Nucleus accumbens (tissue), 56 donors: ENCODE results near the gene LOC128125822.
"Not testable (repeated sequence)": the region's sequence is repeated elsewhere in the genome, so short reads cannot be mapped to it uniquely, and the experiment has no call there.

Experiments
- DNase-seq, 56 donors: peaks; one replicate each; lab custom pipeline; 2025; lab: John Stamatoyannopoulos, UW

Gene LOC128125822

DNA sequence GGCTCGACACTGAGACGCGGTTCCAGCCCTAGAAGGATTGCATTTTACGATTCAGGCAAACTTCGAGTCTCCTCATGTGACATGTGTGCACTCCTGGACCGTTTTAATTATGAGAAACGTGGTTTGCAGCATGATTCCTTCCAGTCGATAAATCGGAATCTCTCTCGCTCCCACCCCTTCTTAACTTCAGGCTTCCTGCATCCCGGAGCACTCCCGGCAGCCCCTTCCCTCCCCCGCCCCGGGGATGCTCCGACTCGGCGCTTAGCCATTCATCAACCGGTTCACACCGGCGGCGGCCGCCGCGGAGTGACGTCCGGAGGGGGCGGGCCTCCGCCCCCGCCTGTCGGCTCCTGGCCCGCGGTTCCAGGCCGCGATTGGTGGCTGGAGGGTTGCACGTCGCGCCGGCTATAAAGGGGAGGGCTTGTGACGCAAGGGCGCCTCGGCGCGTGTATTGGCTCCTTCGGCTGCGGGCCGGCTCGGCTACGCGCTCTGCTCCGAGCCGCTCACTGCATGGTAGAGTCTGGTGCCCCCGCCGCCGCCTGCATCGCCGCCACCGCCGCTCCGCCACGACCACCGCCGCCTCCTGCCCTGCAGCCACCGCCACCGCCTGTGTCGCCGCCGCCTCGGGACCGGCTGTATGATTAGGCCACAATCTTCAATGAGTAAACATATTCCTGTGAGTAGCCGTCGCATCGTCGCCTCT, at the start of gene LOC128125822, which contains the start of gene PTP4A1:
LOC128125822 (plus strand) TSS at position 437 of the 703 bp plus-strand sequence.
PTP4A1 (plus strand) TSS at position 437 of the 703 bp plus-strand sequence. CDS start 4,401 bp downstream, outside the sequence.
- peak; percentile 73 to 99 (median 97) for DNase-seq

DNA sequence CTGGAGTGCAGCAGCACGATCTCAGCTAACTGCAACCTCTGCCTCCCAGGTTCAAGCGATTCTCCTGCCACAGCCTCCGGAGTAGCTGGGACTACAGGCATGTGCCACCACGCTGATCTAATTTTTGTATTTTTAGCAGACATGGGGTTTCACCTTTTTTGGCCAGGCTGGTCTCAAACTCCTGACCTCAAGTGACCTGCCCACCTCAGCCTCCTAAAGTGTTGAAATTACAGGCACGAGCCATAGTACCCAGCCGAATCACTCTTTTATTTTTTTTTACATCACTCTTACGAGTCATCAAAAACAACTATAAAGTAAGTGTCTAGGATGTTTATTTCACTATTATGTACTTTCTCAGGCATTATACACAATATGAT, 49.4 kb upstream of the LOC128125822 start:
- DNase-seq, result not testable (repeated sequence)

DNA sequence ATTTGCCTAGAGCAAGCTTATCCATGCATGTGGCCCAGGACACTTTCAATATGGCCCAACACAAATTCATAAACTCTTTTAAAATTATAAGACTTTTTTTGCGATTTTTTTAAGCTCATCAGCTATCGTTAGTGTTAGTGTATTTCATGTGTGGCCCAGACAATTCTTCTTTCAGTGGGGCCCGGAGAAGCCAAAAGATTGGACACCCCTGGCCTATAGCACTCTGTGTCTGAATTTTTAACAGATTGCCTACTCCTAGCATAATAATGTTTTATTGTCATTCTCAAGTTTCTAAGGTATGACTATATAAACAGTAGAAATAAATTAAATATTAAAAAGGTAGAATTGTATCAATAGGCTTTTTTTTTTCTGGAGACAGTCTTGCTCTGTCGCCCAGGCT, 48.6 kb upstream of the LOC128125822 start:
- DNase-seq, result no peak

DNA sequence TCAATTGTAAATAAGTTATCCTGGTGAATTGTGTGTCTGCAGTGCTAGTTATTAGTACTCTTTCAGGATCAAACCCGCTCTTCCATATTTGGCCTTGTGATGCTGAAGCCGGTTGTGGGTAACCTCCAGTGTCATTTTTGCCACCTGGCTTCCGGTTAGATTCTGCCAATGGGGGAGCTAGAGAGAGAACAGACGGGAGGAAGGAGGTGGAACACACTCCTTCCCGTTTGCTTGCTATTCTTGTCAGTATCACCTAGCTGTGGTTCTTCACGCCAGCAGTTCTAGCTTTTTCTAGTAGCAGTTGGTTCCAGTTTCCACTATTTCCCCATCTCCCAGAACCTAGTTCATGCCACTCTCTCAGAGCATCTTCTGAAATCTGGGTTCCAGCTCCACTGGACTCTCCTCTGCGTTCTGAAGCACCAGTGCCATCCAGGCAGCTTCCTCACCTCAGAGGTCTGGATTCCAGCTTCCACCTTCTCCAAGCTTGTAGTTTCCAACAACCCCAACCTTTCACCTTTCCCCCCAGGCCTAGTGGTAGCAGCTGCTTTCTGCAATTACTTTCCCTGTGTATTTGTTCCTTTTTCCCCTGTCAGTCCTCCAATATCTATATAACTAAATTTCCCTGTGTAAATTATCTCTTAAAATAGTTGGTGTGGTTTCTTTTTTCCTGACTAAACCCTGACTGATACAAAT, 46.9 kb upstream of the LOC128125822 start:
- DNase-seq, result no peak

DNA sequence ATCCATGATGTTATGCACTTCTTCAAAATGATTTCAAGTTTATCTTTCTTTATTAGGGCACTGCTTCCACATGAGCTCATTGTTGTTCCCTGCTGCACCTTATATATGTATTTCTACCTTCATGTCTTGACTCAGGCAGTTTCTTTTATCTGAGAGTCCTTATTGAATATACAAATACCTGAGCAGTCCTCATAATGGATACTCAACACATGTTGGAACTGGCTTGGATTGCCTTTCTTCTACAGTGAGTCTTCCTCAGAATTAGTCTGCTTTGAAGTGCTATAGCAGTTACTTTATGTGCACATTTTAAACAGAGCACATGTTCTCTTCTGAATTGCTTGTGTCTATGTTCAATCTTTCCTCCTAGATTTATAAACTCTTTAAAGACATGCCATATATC, 45.3 kb upstream of the LOC128125822 start:
- DNase-seq, result no peak

DNA sequence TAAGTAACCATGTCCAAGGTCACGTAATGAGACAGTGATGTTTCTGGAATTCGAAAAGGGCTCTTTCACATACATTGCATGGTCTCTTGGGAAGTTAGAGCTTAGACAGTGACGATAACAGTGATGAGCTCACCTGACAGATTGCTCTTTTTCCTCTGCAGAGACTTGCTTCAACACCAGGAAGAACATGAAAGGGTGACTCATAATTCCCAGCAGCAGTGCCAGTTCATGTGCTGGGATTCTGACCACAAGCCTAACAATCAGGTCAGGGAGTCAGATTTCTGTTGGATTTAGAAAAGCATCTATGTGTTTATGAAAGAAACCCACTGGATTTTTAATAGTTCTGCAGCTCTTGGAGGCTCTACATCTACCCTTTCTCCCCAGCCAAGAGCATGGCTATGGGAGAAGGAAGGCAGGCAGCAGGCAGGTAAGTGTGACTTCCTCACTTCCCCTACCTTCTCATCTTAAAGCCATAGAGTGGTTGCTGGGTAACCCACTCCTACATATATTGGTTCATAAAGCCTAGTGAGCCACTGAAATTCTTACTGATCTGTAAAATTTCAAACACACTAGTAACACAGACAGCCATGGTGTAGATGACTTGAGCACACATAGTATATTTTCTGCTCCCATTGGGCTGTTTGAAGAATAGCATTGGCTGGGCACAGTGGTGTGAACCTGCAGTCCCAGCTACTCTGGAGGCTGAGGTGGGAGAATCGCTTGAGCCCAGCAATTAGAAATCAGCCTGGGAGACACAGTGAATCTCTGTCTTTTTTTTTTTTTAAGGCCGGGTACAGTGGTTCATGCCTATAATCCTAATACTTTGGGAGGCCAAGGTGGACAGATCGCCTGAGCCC, 44.4 kb upstream of the LOC128125822 start:
- DNase-seq, result no peak

DNA sequence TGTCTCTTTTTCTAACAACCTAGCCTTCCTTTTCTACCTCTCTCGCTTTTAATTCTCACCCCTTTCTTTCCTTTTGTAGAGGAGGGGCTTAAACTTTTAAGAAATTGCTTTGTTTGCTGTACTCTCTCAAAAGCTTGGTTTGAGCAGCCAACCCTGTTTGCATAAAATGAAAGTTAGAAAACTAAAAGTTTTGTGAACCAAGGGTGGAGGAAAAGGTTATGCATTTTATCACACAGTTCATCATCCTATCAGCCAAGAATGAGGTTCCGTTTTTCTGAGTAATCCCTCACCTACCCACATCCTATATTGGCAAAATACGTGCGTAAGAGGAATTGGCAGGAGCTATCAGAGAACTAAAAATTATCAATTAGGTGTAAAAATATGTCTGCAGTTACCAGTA, 42.8 kb upstream of the LOC128125822 start:
- no peak for DNase-seq

DNA sequence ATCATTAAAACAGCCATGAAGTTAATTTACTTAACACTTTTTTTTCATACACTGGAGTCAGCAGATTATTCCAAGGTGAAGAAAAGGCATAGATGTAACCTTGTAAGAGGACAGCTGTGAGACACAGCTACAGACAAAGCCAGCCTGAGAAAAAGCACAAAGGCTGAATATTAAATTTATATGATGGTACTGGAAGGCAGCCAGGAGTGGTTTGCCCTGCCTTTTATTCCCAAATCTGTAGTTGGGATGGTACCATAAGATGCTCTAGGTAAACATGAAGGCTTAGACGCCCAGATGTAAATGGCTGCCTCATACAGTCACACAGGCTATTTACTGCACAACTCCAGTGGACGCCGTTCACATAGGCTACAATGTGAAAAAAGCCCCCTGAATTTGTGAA, 42.1 kb upstream of the LOC128125822 start:
- DNase-seq, result no peak

DNA sequence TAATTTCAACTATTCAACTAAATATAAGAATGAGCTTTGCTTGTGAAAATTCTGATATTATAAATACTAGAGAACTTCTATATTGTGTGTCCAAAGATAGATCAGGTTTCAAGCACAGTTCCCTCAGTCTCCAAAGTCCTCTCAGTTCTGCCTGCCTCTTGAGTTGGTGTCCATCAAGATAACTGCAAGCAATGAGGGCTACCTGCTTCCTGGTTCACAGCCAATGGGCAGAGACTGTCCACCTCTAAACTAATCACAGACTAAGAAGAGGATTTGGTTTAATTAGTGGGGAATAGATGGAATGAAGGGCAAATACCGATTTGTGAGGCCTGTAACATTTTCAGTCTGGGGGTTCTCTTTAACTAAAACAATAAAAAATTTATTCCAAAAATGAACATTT, 41.3 kb upstream of the LOC128125822 start:
- no peak for DNase-seq

DNA sequence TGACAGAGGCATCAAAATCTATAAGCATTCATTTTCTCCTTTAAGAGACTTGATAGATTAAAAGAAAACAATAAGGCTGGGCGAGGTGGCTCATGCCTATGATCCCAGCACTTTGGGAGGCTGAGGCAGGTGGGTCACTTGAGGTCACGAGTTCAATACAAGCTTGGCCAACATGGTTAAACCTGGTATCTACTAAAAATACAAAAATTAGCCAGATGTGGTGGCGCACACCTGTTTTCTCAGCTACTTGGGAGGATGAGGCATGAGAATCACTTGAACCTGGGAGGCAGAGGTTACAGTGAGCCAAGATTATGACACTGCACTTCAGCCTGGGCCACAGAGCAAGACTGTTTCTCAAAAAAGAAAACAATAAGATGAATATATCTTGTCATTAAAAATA, 39.3 kb upstream of the LOC128125822 start:
- no peak for DNase-seq

DNA sequence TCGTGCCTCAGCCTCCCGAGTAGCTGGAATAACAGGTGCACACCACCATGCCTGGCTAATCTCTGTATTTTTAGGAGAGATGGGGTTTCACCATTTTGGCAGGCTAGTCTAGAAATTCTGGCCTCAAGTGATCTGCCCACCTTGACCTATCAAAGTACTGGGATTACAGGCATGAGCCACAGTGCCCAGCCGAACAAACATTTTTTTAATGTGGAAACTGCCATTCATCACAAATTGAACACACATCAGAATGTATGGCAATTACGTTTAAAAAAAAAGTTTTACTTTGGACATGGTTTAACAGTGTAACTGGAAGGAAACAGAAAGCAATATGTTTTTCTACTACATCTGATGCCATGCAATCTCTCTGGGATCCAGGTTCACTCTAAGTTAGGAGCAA, 38.3 kb upstream of the LOC128125822 start:
- no peak for DNase-seq

DNA sequence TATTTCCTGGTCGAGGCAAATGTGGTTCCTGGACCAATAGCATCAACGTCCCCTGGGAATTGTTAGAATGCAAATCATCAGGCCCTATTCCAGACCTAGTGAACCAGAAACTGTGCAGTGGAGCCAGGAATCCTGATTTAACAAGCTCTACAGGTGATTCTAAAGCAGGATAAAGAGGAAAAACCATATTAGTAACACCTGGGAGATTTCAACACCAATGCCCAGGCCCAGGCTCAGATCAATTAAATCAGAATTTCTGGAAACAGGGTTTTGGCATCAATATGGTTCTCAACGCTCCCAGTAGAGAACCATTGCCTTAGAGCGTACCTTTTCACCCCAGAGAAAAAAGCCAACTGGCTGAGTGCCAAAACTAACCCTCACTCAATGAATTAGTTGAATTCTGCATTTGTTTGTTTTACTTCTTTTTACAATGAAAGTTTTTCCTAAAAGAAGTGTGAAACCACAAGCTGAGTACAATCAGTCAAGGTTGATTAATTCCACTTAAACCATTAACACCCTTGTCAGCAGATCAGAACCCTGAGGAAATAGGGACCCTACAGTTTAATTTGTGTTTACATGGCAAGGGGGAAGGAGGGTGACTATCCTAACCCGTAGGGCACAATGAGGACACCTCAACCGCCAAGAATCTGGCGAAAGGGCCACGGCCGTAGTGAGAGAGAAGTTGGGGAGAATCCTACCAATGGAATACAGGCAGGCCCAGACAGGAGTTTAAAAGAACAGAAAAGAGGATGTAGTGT, 34.9 kb upstream of the LOC128125822 start:
- no peak for DNase-seq

DNA sequence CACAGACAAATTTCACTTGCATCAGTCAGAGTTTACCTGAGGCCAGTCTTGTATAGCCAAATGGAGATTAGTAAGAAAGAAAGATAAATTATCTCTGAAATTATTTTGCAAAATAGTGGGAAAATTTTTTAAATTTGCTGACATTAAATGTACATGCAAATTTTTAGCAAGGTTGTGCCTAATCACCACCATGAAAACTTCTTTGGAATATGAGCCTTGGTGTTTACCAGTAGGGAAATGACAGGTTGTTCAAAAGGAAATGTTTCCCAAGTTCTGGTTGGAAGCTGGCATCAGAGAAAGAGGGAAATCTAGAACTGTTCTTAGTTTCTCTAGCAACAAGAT, 34.4 kb upstream of the LOC128125822 start:
- no peak for DNase-seq

DNA sequence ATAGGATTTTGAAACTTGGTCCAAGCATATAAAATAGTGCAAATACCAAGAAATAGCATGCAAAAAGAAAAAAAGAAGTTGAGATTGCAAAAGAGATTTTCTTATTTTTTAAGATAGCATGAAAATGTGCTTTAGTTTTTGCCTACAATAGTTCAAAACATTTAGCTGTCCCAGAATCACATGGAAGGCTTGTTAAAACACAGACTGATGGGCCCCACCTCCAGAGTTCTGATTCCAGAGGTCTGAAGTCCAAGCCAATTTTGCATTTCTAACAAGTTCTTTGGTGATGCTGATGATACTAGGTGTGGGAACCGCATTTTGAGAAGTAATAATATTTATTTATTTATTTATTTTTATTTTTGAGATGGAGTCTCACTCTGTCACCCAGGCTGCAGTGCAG, 33.7 kb upstream of the LOC128125822 start:
- no peak for DNase-seq

DNA sequence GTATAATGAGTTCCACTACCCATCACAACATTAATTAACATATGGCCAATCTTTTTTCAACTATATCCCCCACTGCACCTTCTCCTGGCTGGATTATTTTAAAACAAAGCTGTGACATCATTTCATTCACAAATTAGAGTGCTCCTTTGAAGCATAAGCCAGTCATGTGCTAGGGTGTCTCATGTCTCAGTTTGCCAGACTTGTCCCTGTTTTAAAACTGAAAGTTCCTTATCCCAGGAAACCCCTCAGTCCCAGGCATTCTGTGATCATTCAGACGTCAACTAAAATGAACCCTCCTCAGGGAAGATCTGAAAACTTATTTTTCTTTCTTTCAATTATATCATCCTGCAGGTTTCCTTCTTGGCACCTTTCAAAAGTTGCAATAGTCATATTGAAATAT, 29.3 kb upstream of the LOC128125822 start:
- DNase-seq, result no peak

DNA sequence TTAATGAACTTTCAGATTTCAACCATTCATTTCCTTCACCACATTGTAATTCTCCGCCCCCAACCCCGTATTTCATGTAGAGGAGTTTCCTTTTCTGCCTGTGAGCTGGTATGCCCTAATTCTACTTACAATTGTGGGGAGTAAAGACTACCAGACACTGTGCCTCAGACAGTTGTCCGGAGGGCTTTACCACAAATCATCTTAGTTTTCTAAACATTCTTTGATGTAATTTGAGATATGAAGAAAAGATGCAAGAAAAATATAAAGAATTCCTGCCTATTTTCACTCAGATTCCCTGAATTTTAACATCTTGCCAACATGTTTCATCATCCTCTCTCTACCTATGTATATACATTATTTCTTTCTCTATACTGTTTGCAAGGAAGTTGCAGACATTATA, 28.3 kb upstream of the LOC128125822 start:
- DNase-seq, result no peak

DNA sequence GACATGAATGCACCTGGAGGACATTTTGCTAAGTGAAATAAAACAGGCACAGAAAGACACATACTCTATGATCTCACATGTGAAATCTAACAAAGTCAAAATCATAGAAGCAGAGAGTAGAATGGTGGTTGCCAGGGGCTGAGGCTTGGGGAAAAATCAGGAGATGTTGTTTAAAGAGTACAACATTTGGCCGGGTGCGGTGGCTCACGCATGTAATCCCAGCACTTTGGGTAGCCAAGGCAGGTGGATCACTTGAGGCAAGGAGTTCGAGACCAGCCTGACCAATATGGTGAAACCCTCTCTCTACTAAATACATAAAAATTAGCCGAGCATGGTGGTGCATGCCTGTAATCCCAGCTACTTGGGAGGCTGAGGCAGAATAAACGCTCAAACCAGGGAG, 26.0 kb upstream of the LOC128125822 start:
- DNase-seq, result no peak

DNA sequence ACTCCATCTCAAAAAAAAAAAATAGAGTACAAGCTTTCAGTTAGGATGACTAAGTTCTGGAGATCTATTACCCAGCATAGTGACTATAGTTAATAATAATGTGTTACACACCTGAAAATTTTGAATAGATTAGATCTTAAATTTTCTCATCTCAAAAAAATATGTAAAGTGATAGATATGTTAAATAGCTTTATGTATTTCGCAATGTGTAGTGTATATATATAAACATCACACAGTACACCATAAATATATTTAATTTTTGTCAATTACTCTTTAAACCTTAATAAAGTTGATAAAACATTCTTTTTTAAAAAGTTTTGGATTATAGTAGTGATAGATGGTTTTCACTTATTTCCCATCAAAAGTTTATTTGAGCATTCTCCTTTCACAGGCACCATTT, 25.6 kb upstream of the LOC128125822 start:
- no peak for DNase-seq

DNA sequence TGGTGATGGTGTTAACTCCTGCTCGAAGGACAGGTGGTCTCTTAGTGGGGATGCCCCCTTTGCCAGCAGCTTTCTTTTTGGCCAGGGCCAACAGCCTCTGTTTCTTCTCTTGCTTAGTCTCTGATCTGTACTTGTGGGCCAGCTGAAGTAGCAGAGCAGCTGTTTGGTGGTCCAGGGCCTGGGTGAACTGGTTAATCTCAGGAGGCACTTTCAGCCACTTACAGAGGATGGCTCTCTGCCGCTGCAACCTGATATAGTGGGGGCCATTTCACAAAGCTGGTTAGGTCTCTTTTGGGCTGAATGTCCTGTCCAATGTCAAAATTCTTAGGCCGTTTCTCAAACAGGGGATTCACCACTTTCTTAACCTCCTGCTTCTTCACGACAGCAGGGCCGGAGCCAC, 23.2 kb upstream of the LOC128125822 start:
- no peak for DNase-seq

DNA sequence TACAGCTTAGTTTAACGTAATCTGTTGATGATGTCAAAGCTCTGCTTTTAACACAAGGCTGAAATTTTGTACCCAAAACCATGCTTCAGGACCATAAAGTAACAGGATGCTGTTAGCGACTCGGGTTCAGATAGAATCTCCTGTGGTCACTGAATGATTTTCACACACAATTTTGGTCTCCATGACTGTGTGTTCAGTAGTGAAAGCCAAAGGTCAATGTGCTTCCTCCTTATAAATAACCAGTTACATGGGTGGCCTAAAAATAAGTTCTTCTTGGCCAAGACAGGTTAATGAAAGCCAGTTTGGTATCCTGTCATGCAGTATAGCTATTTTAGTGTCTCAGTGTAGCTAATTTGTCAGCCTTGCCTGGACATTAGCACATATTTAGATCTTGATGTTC, 19.1 kb upstream of the LOC128125822 start:
- DNase-seq, result no peak

DNA sequence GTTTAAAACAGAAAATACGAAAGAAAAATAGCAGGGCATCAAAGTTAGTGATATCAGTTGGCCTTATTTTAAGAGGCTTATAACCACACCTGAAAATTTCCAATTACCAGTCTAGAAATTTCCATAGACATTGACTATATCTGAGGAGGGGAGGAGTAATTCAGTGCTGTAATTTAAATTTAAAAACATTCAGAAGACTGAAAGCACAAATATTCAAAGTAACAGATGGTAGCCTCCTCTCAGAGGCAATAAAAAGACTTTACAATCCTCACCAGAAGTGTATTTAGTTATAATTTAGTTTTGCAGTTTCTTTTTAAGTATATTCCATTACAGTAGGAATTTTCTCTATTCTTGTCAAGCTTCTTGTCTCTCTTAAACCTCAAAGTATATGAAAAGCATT, 18.4 kb upstream of the LOC128125822 start:
- no peak for DNase-seq
